ENCODE measurements around the gene NABP2.
"Not testable (repeated sequence)": the region's sequence is repeated elsewhere in the genome, so short reads cannot be mapped to it uniquely, and the experiment has no call there.

Gene NABP2

GRCh38 chr12:56248711-56249110, 24.6 kb downstream of the NABP2 start:
- no peak for FAIRE-seq

GRCh38 chr12:56252649-56253048, 28.5 kb downstream of the NABP2 start:
- no peak for FAIRE-seq

- FAIRE-seq, result no peak
Measured at GRCh38 chr12:56253091-56253490, 28.9 kb downstream of the NABP2 start.

- FAIRE-seq, result no peak
Measured at GRCh38 chr12:56255671-56256070, 31.5 kb downstream of the NABP2 start.

- no peak for FAIRE-seq
Measured at GRCh38 chr12:56256326-56256960, 32.3 kb downstream of the NABP2 start.

GRCh38 chr12:56257071-56257470, 32.9 kb downstream of the NABP2 start:
- FAIRE-seq, result no peak

- peak; percentile 40 for FAIRE-seq
Measured at GRCh38 chr12:56257491-56258067, 33.4 kb downstream of the NABP2 start.

- FAIRE-seq, result no peak
Measured at GRCh38 chr12:56258068-56258819, 34.1 kb downstream of the NABP2 start, which contains the start of gene ANKRD52. Gene ANKRD52 (minus strand): TSS chr12:56258384. CDS start chr12:56258269, 115 bp downstream.

- FAIRE-seq, result no peak
Measured at GRCh38 chr12:56258820-56259183, 34.7 kb downstream of the NABP2 start.

GRCh38 chr12:56260380-56260779, 36.2 kb downstream of the NABP2 start:
- no peak for FAIRE-seq

GRCh38 chr12:56260921-56261320, 36.8 kb downstream of the NABP2 start:
- FAIRE-seq, result no peak

- no peak for FAIRE-seq
Measured at GRCh38 chr12:56261503-56262232, 37.5 kb downstream of the NABP2 start.

- not testable (repeated sequence) for FAIRE-seq
Measured at GRCh38 chr12:56262955-56263354, 38.8 kb downstream of the NABP2 start.

- not testable (repeated sequence) for FAIRE-seq
Measured at GRCh38 chr12:56266068-56266692, 42.0 kb downstream of the NABP2 start.

- no peak for FAIRE-seq
Measured at GRCh38 chr12:56266693-56267442, 42.7 kb downstream of the NABP2 start, which contains the start of gene COQ10A. Gene COQ10A (plus strand): TSS chr12:56266942. CDS start chr12:56267119, 177 bp downstream.

- FAIRE-seq, result no peak
Measured at GRCh38 chr12:56267443-56268071, 43.4 kb downstream of the NABP2 start.

GRCh38 chr12:56271031-56271430, 46.9 kb downstream of the NABP2 start:
- FAIRE-seq, result peak; percentile 23

GRCh38 chr12:56272468-56272867, 48.3 kb downstream of the NABP2 start:
- not testable (repeated sequence) for FAIRE-seq

- no peak for FAIRE-seq
Measured at GRCh38 chr12:56274299-56274698, 50.2 kb downstream of the NABP2 start.

GRCh38 chr12:56278905-56279304, 54.8 kb downstream of the NABP2 start:
- FAIRE-seq, result no peak

All from G401.6 (cell line).